GM12892 (cell line): Measurements from ENCODE around the gene COMMD4.

ENCODE experiments used
- POLR2A ChIP-seq: IDR thresholded peaks from 2 replicates; pipeline ENCODE4 v1.6.1; 2011; ENCODE audit warnings: low read depth, low read length, control low read depth
- POLR2AphosphoS5 ChIP-seq: IDR thresholded peaks from 2 replicates; pipeline ENCODE4 v1.6.1; 2011; ENCODE audit warnings: low read depth, low read length, control low read depth
- TAF1 ChIP-seq: IDR thresholded peaks from 2 replicates; pipeline ENCODE4 v1.6.1; 2011; ENCODE audit warnings: low read depth, mild to moderate bottlenecking, control low read depth, low read length, borderline replicate concordance

GRCh38 chr15:75307778-75308390 is 28.0 kb upstream of the COMMD4 start:
- TF ChIP-seq POLR2A, result no peak
- no peak for TF ChIP-seq POLR2AphosphoS5
- TF ChIP-seq TAF1, result no peak
